ENCODE data around the gene BMPER. TPM values are rescaled to one million over a fixed set of nuclear protein-coding genes. Genes with fewer than 3 reads are reported as not detected.

BMPER gene
- polyA plus RNA-seq, 1 donor from 2014 or later, result 2.1 TPM

GRCh38 chr7:34158368-34159153, 253.2 kb downstream of the BMPER start:
- H3K4me3 ChIP-seq (ENCODE audit: low read length), result no peak overlapping the region
- H2AFZ ChIP-seq (ENCODE audit: low read depth, low read length), result no peak overlapping the region
- TF ChIP-seq SMC3 (conservative IDR thresholded peaks at IDR 0.05; ENCODE audit: poor library complexity) (no peak), RAD21 (conservative IDR thresholded peaks at IDR 0.05) (no peak), EZH2 (IDR thresholded peaks at IDR 0.05; ENCODE audit: borderline replicate concordance, insufficient read depth, low read length, poor library complexity, severe bottlenecking) (no peak), REST (IDR thresholded peaks at IDR 0.05; ENCODE audit: borderline replicate concordance) (no peak)
- no peaks in the 10 kb centered on the region for H4K20me1 ChIP-seq (ENCODE audit: insufficient read depth)
- no peak overlapping the region for H3K27ac ChIP-seq (ENCODE audit: low read length)
- H3K9me3 ChIP-seq (ENCODE audit: low read length), result no peaks in the 10 kb centered on the region
- H3K9ac ChIP-seq (ENCODE audit: low read length), result no peak overlapping the region
- no peaks in the 10 kb centered on the region for H3F3A ChIP-seq (ENCODE audit: insufficient read depth, low read length, poor library complexity, severe bottlenecking)
- H3K36me3 ChIP-seq (ENCODE audit: insufficient read depth, low read length), result no peaks in the 10 kb centered on the region
- no peaks in the 10 kb centered on the region for H3K79me2 ChIP-seq (replicated peaks; ENCODE audit: insufficient read depth, low read length)
- H3K4me2 ChIP-seq (ENCODE audit: low read length), result no peak overlapping the region
- no peaks in the 10 kb centered on the region for H3K9me2 ChIP-seq (ENCODE audit: insufficient read depth, low read length)
- no peaks in the 10 kb centered on the region for H3K27me3 ChIP-seq (ENCODE audit: insufficient read depth, low read depth, low read length)

GRCh38 chr7:34160261-34160752, 255.0 kb downstream of the BMPER start:
- H3K4me2 ChIP-seq (ENCODE audit: low read length), result no peak overlapping the region
- no peaks in the 10 kb centered on the region for H3K36me3 ChIP-seq (ENCODE audit: insufficient read depth, low read length)
- H3K27me3 ChIP-seq (ENCODE audit: insufficient read depth, low read depth, low read length), result no peaks in the 10 kb centered on the region
- no peaks in the 10 kb centered on the region for H3F3A ChIP-seq (ENCODE audit: insufficient read depth, low read length, poor library complexity, severe bottlenecking)
- H3K9me2 ChIP-seq (ENCODE audit: insufficient read depth, low read length), result no peaks in the 10 kb centered on the region
- no peak overlapping the region for H3K9ac ChIP-seq (ENCODE audit: low read length)
- no peak overlapping the region for H2AFZ ChIP-seq (ENCODE audit: low read depth, low read length)
- no peak overlapping the region for H3K27ac ChIP-seq (ENCODE audit: low read length)
- no peaks in the 10 kb centered on the region for H3K9me3 ChIP-seq (ENCODE audit: low read length)
- TF ChIP-seq CTCF (IDR thresholded peaks at IDR 0.05; ENCODE audit: poor library complexity, severe bottlenecking) (no peak), RAD21 (conservative IDR thresholded peaks at IDR 0.05) (no peak), MXI1 (conservative IDR thresholded peaks at IDR 0.05; ENCODE audit: poor library complexity, severe bottlenecking) (no peak), TAF1 (IDR thresholded peaks at IDR 0.05; ENCODE audit: low read depth) (no peak)
- no peaks in the 10 kb centered on the region for H3K79me2 ChIP-seq (replicated peaks; ENCODE audit: insufficient read depth, low read length)
- no peak overlapping the region for H3K4me3 ChIP-seq (ENCODE audit: low read length)
- H4K20me1 ChIP-seq (ENCODE audit: insufficient read depth), result no peaks in the 10 kb centered on the region

Data from neural cell (in vitro differentiated cells).